ENCODE measurements around the gene TOR4A.
"Not testable (repeated sequence)": the region's sequence is repeated elsewhere in the genome, so short reads cannot be mapped to it uniquely, and the experiment has no call there.

The TOR4A gene

GRCh38 chr9:137253717-137254623 lies 23.6 kb upstream of the TOR4A start:
- DNase-seq, result no peak

GRCh38 chr9:137254624-137255447 lies 22.7 kb upstream of the TOR4A start, which contains the start of gene NELFB:
Gene NELFB (plus strand): TSS chr9:137255327.
- DNase-seq, result peak; percentile 94

- no peak for DNase-seq
Observed at GRCh38 chr9:137255448-137256114, 21.9 kb upstream of the TOR4A start.

GRCh38 chr9:137256362-137256761 lies 21.2 kb upstream of the TOR4A start:
- no peak for DNase-seq

GRCh38 chr9:137256856-137257255 lies 20.7 kb upstream of the TOR4A start:
- no peak for DNase-seq

- not testable (repeated sequence) for DNase-seq
Observed at GRCh38 chr9:137262173-137262908, 15.2 kb upstream of the TOR4A start.

GRCh38 chr9:137262909-137263285 lies 14.6 kb upstream of the TOR4A start:
- DNase-seq, result no peak

- DNase-seq, result no peak
Observed at GRCh38 chr9:137263506-137263905, 14.0 kb upstream of the TOR4A start.

- DNase-seq, result no peak
Observed at GRCh38 chr9:137264067-137264466, 13.5 kb upstream of the TOR4A start.

- no peak for DNase-seq
Observed at GRCh38 chr9:137265496-137266161, 11.9 kb upstream of the TOR4A start.

GRCh38 chr9:137266162-137266527 lies 11.4 kb upstream of the TOR4A start:
- no peak for DNase-seq

GRCh38 chr9:137266585-137267453 lies 10.7 kb upstream of the TOR4A start:
- DNase-seq, result no peak

- DNase-seq, result no peak
Observed at GRCh38 chr9:137267933-137268355, 9.6 kb upstream of the TOR4A start.

- DNase-seq, result no peak
Observed at GRCh38 chr9:137268538-137269201, 8.9 kb upstream of the TOR4A start.

- DNase-seq, result no peak
Observed at GRCh38 chr9:137269231-137269772, 8.2 kb upstream of the TOR4A start.

- no peak for DNase-seq
Observed at GRCh38 chr9:137270929-137271695, 6.4 kb upstream of the TOR4A start.

- DNase-seq, result no peak
Observed at GRCh38 chr9:137271696-137272076, 5.8 kb upstream of the TOR4A start.

GRCh38 chr9:137272241-137273094 lies 5.1 kb upstream of the TOR4A start:
- no peak for DNase-seq
